Loucy (cell line): ENCODE measurements around the gene CEP63.

Experiments used
- CTCF ChIP-seq: fragments of 200-600 bp; sonication (generic); conservative IDR thresholded peaks from 2 replicates; pipeline ENCODE4 v1.5.1; 2014; ENCODE audit warnings: mild to moderate bottlenecking, antibody characterized with exemption, low read length
- EZH2phosphoT487 ChIP-seq: fragments of 200-600 bp; IDR thresholded peaks from 2 replicates; pipeline ENCODE4 v1.6.1; 2018; ENCODE audit warnings: antibody characterized with exemption, mild to moderate bottlenecking, moderate library complexity, borderline replicate concordance

- TF ChIP-seq CTCF (no peak), EZH2phosphoT487 (no peak)
Measured at GRCh38 chr3:134486577-134487041, 752 bp downstream of the CEP63 start.
